IPS-18c (cell line): ENCODE data around the gene E2F8.
"Not testable (repeated sequence)": the region's sequence is repeated elsewhere in the genome, so short reads cannot be mapped to it uniquely, and the experiment has no call there.

Experiments
- H3K4me3 ChIP-seq: 2 replicates; pipeline ENCODE4 v1.7.0; 2013; ENCODE audit warnings: low read depth, mild to moderate bottlenecking, low read length, moderate library complexity; ENCODE audit not compliant: insufficient read depth
- H3K9me3 ChIP-seq: one replicate; pipeline ENCODE4 v1.6.1; 2013; ENCODE audit warnings: mild to moderate bottlenecking, low read length, moderate library complexity; ENCODE audit not compliant: control insufficient read depth, insufficient read depth

E2F8 gene

GRCh38 chr11:19240420-19241259 lies at the start of gene E2F8:
Gene E2F8 (minus strand): TSS chr11:19240945. CDS start chr11:19240121, 824 bp downstream.
- Histone ChIP-seq H3K4me3 (peak within 1 kb of the TSS; percentile 81), H3K9me3 (no peaks in the 10 kb centered on the region)

- Histone ChIP-seq H3K9me3 (no peaks in the 10 kb centered on the region), H3K4me3 (no peak overlapping the region)
These were observed 49.6 kb upstream of the E2F8 start for GRCh38 chr11:19290356-19290755.

- no peaks in the 10 kb centered on the region for H3K9me3 ChIP-seq
- no peak overlapping the region for H3K4me3 ChIP-seq
These were observed 47.5 kb upstream of the E2F8 start for GRCh38 chr11:19288256-19288655.

- H3K4me3 ChIP-seq = no peak overlapping the region
- H3K9me3 ChIP-seq = no peaks in the 10 kb centered on the region
These were observed 45.7 kb upstream of the E2F8 start for GRCh38 chr11:19286411-19286810.

GRCh38 chr11:19284881-19285280 lies 44.1 kb upstream of the E2F8 start:
- Histone ChIP-seq H3K9me3 (no peaks in the 10 kb centered on the region), H3K4me3 (no peak overlapping the region)

- H3K4me3 ChIP-seq = no peak overlapping the region
- H3K9me3 ChIP-seq = no peaks in the 10 kb centered on the region
These were observed 43.2 kb upstream of the E2F8 start for GRCh38 chr11:19283991-19284390.

GRCh38 chr11:19281555-19281954 lies 40.8 kb upstream of the E2F8 start:
- Histone ChIP-seq H3K9me3 (no peaks in the 10 kb centered on the region), H3K4me3 (no peak overlapping the region)

- Histone ChIP-seq H3K4me3 (no peak overlapping the region), H3K9me3 (no peaks in the 10 kb centered on the region)
These were observed 40.3 kb upstream of the E2F8 start for GRCh38 chr11:19281041-19281440.

GRCh38 chr11:19279451-19279850 lies 38.7 kb upstream of the E2F8 start:
- no peak overlapping the region for H3K4me3 ChIP-seq
- H3K9me3 ChIP-seq = no peaks in the 10 kb centered on the region

GRCh38 chr11:19276859-19277808 lies 36.4 kb upstream of the E2F8 start:
- H3K9me3 ChIP-seq = no peaks in the 10 kb centered on the region
- no peak overlapping the region for H3K4me3 ChIP-seq

GRCh38 chr11:19275496-19275895 lies 34.8 kb upstream of the E2F8 start:
- H3K9me3 ChIP-seq = no peaks in the 10 kb centered on the region
- no peak overlapping the region for H3K4me3 ChIP-seq

GRCh38 chr11:19273219-19273618 lies 32.5 kb upstream of the E2F8 start:
- not testable (repeated sequence) for H3K4me3 ChIP-seq

GRCh38 chr11:19268909-19269308 lies 28.2 kb upstream of the E2F8 start:
- H3K4me3 ChIP-seq = no peak overlapping the region
- no peaks in the 10 kb centered on the region for H3K9me3 ChIP-seq

More at GRCh38 chr11:19273219-19273618, 32.5 kb upstream of the E2F8 start:
- not testable (repeated sequence) for H3K9me3 ChIP-seq

- H3K4me3 ChIP-seq = no peak overlapping the region
- H3K9me3 ChIP-seq = no peaks in the 10 kb centered on the region
These were observed 26.8 kb upstream of the E2F8 start for GRCh38 chr11:19267567-19267966.

GRCh38 chr11:19263333-19263732 lies 22.6 kb upstream of the E2F8 start:
- Histone ChIP-seq H3K9me3 (no peaks in the 10 kb centered on the region), H3K4me3 (no peak overlapping the region)

GRCh38 chr11:19259487-19260345 lies 19.0 kb upstream of the E2F8 start:
- no peak overlapping the region for H3K4me3 ChIP-seq
- H3K9me3 ChIP-seq = no peaks in the 10 kb centered on the region

GRCh38 chr11:19258641-19259230 lies 18.0 kb upstream of the E2F8 start:
- H3K9me3 ChIP-seq = no peaks in the 10 kb centered on the region
- no peak overlapping the region for H3K4me3 ChIP-seq
